Uterus (tissue), 2 donors: ENCODE results near the gene TBCE.

Experiments
- CTCF ChIP-seq, 4 experiments: fragments of 200-600 bp in 2 of 4; fragments of 450-650 bp in 2 of 4; sonication (generic) in 2 of 4; IDR thresholded peaks; one replicate each; pipeline ENCODE4 v1.5.1; 2016 to 2019; ENCODE audit warnings: antibody characterized with exemption in 4 of 4, mild to moderate bottlenecking in 2 of 4, moderate library complexity in 1 of 4
- POLR2A ChIP-seq, 2 donors: fragments of 450-650 bp; IDR thresholded peaks; one replicate each; pipeline ENCODE4 v1.6.1; 2016; ENCODE audit warnings: antibody characterized with exemption in 2 of 2, mild to moderate bottlenecking in 1 of 2, moderate library complexity in 1 of 2

DNA sequence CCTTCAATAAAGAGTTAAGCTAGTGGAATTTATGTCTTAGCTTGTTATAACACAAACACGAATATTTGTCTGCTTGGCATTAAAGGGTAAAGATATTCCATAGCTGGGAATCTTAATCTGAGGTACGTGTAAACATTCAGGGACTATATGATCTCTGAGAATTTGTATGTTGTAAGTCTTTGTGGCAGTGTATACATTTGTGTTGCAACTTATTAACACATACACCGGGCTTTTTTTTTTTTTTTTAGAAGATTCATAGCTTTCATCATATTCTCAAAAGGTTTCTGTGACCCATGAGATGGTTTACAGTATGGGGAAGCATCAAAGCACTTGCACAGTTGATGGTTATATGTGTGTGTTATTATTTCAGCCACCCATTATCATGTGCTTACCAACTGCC, 35.8 kb upstream of the TBCE start:
- TF ChIP-seq CTCF (IDR thresholded peaks at IDR 0.05) (no peak), POLR2A (IDR thresholded peaks at IDR 0.05) (no peak)
